H1 (cell line): ENCODE results near the gene ANGPTL8. TPM values are rescaled to one million over a fixed set of nuclear protein-coding genes. Genes with fewer than 3 reads are reported as not detected.

Experiments
- CTCF ChIA-PET: fragments of 300-600 bp; sonication (Branson Sonifier 250); formaldehyde crosslinking; loops from one replicate; lab custom pipeline; 2021; ENCODE audit not compliant: partially characterized antibody; lab: Charles Lee
- POLR2A ChIA-PET: fragments of 300-600 bp; sonication (Branson Sonifier 250); formaldehyde crosslinking; loops from one replicate; lab custom pipeline; 2021; ENCODE audit warnings: inconsistent platforms; ENCODE audit not compliant: partially characterized antibody; lab: Charles Lee
- DNase-seq, 2 experiments: peaks; one replicate each; pipeline versions ENCODE4 v3.0.0 to v3.0.0-alpha.2; 2010 to 2022; ENCODE audit warnings: low spot score in 2 of 2, low read depth in 1 of 2, mixed read lengths in 1 of 2
- FAIRE-seq: peaks from 2 replicates; lab custom pipeline; 2011; peaks lifted over from hg19 to GRCh38; lab: Jason Lieb, UNC
- H2AFZ ChIP-seq: 2 replicates; pipeline ENCODE4 v1.8.1; 2012; ENCODE audit warnings: low read length, inconsistent platforms
- H2AK5ac ChIP-seq: 2 replicates; pipeline ENCODE4 v1.6.1; 2013; ENCODE audit warnings: low read depth, low read length
- H2BK120ac ChIP-seq: replicated peaks from 2 replicates; pipeline ENCODE3; 2013; ENCODE audit warnings: low read depth, low read length, inconsistent platforms
- H2BK12ac ChIP-seq: 2 replicates; pipeline ENCODE4 v1.6.1; 2013; ENCODE audit warnings: low read depth, low read length
- H2BK15ac ChIP-seq: 2 replicates; pipeline ENCODE4 v1.6.1; 2013; ENCODE audit warnings: low read length
- H2BK20ac ChIP-seq: 2 replicates; pipeline ENCODE4 v1.6.1; 2013; ENCODE audit warnings: low read length
- H2BK5ac ChIP-seq: 2 replicates; pipeline ENCODE4 v1.6.1; 2013; ENCODE audit warnings: low read depth, low read length
- H3K14ac ChIP-seq: 2 replicates; pipeline ENCODE4 v1.6.1; 2013; ENCODE audit warnings: inconsistent platforms; ENCODE audit not compliant: insufficient read length
- H3K18ac ChIP-seq: 2 replicates; pipeline ENCODE4 v1.6.1; 2013; ENCODE audit warnings: low read length; ENCODE audit errors: extremely low read depth
- H3K23ac ChIP-seq: 2 replicates; pipeline ENCODE4 v1.6.1; 2013; ENCODE audit warnings: inconsistent platforms; ENCODE audit not compliant: insufficient read length
- H3K23me2 ChIP-seq: 2 replicates; pipeline ENCODE4 v1.6.1; 2013; ENCODE audit warnings: low read depth, low read length
- H3K27ac ChIP-seq: 2 replicates; pipeline ENCODE4 v1.6.1; 2011; ENCODE audit warnings: low read depth, low read length, inconsistent platforms
- H3K27me3 ChIP-seq, 4 experiments: replicated peaks in 1 of 4; 1 replicate in 1 of 4; 2 replicates in 3 of 4; pipeline versions ENCODE4 v1.6.1 to v1.8.1; 2011 to 2013; ENCODE audit warnings: low read length in 3 of 4, mild to moderate bottlenecking in 3 of 4, inconsistent platforms in 2 of 4, mixed read lengths in 2 of 4, moderate library complexity in 1 of 4; ENCODE audit not compliant: control insufficient read depth in 3 of 4, insufficient read depth in 3 of 4; ENCODE audit errors: extremely low read depth in 1 of 4
- H3K36me3 ChIP-seq, 4 experiments: 2 replicates each; pipeline versions ENCODE4 v1.6.1 to v1.8.1; 2011 to 2013; ENCODE audit warnings: mild to moderate bottlenecking in 4 of 4, low read length in 3 of 4, moderate library complexity in 2 of 4, control low read depth in 1 of 4, inconsistent platforms in 1 of 4; ENCODE audit not compliant: insufficient read depth in 4 of 4, control insufficient read depth in 2 of 4
- H3K4ac ChIP-seq: replicated peaks from 2 replicates; pipeline ENCODE3; 2013; ENCODE audit warnings: low read length, low read depth, mixed read lengths, inconsistent platforms; ENCODE audit not compliant: insufficient read length
- H3K4me1 ChIP-seq, 4 experiments: replicated peaks in 1 of 4; 1 replicate in 1 of 4; 2 replicates in 3 of 4; pipeline versions ENCODE4 v1.6.1 to v1.8.1; 2011 to 2013; ENCODE audit warnings: low read length in 3 of 4, inconsistent platforms in 2 of 4, mixed read lengths in 1 of 4; ENCODE audit not compliant: insufficient read depth in 4 of 4, control insufficient read depth in 3 of 4
- H3K4me2 ChIP-seq, 2 experiments: 2 replicates each; pipeline versions ENCODE4 v1.6.1 to v1.8.1; 2011 to 2013; ENCODE audit warnings: low read depth in 2 of 2, low read length in 2 of 2, control low read depth in 1 of 2, inconsistent platforms in 1 of 2, mild to moderate bottlenecking in 1 of 2; ENCODE audit not compliant: insufficient read depth in 1 of 2
- H3K4me3 ChIP-seq, 4 experiments: fragments of 200-600, 300-600 bp in 1 of 4; sonication (generic), shearing (Covaris generic), sonication (Bioruptor Twin) in 1 of 4; 2 replicates each; pipeline versions ENCODE4 v1.5.1 to v1.8.1; 2011 to 2016; ENCODE audit warnings: low read length in 4 of 4, low read depth in 3 of 4, control low read depth in 2 of 4, inconsistent platforms in 2 of 4, mild to moderate bottlenecking in 2 of 4, mixed read lengths in 1 of 4, moderate library complexity in 1 of 4; ENCODE audit not compliant: insufficient read depth in 2 of 4; ENCODE audit errors: extremely low read depth in 1 of 4
- H3K56ac ChIP-seq: replicated peaks from 2 replicates; pipeline ENCODE3; 2013; ENCODE audit warnings: low read depth, mild to moderate bottlenecking, mixed read lengths, low read length, inconsistent platforms; ENCODE audit not compliant: insufficient read length
- H3K79me1 ChIP-seq: 2 replicates; pipeline ENCODE4 v1.6.1; 2013; ENCODE audit warnings: low read depth, low read length, control low read depth
- H3K79me2 ChIP-seq, 2 experiments: 2 replicates each; pipeline versions ENCODE4 v1.6.1 to v1.8.1; 2012 to 2013; ENCODE audit warnings: low read length in 2 of 2, mild to moderate bottlenecking in 2 of 2, inconsistent platforms in 1 of 2; ENCODE audit not compliant: insufficient read depth in 2 of 2, control insufficient read depth in 1 of 2
- H3K9ac ChIP-seq, 4 experiments: replicated peaks in 1 of 4; 1 replicate in 1 of 4; 2 replicates in 3 of 4; pipeline versions ENCODE4 v1.6.1 to v1.8.1; 2011 to 2013; ENCODE audit warnings: low read depth in 3 of 4, low read length in 3 of 4, control low read depth in 2 of 4, mild to moderate bottlenecking in 2 of 4, moderate library complexity in 2 of 4, inconsistent platforms in 1 of 4; ENCODE audit errors: extremely low read depth in 1 of 4
- H3K9me3 ChIP-seq, 2 experiments: 2 replicates each; pipeline versions ENCODE4 v1.6.1 to v1.8.1; 2012 to 2013; ENCODE audit warnings: mild to moderate bottlenecking in 2 of 2, moderate library complexity in 2 of 2, control low read depth in 1 of 2, inconsistent platforms in 1 of 2, low read depth in 1 of 2, low read length in 1 of 2, mixed read lengths in 1 of 2; ENCODE audit not compliant: insufficient read depth in 2 of 2
- H4K20me1 ChIP-seq, 2 experiments: replicated peaks in 1 of 2; 2 replicates each; pipeline versions ENCODE3 to v1.8.1; 2011 to 2013; ENCODE audit warnings: inconsistent platforms in 2 of 2, low read length in 2 of 2, mild to moderate bottlenecking in 1 of 2; ENCODE audit not compliant: insufficient read depth in 2 of 2, control insufficient read depth in 1 of 2
- H4K5ac ChIP-seq: 2 replicates; pipeline ENCODE4 v1.6.1; 2013; ENCODE audit warnings: low read length, low read depth, mixed read lengths, inconsistent platforms; ENCODE audit not compliant: insufficient read length
- H4K8ac ChIP-seq: 2 replicates; pipeline ENCODE4 v1.8.0; 2013; ENCODE audit warnings: mild to moderate bottlenecking, moderate library complexity, low read length, inconsistent platforms; ENCODE audit not compliant: insufficient read depth; ENCODE audit errors: extremely low read depth
- H4K91ac ChIP-seq: replicated peaks from 2 replicates; pipeline ENCODE3; 2013; ENCODE audit warnings: low read length, mixed read lengths, inconsistent platforms; ENCODE audit not compliant: insufficient read length
- SP2 ChIP-seq: IDR thresholded peaks from 2 replicates; pipeline ENCODE4 v1.6.1; 2012; ENCODE audit warnings: mild to moderate bottlenecking, low read length, inconsistent platforms
- WGBS, 2 experiments: shearing (Covaris generic) in 1 of 2; methylation state at CpG; one replicate each; pipeline versions ENCODE4 v1.1.6 to v1.1.7; 2013 to 2015; ENCODE audit warnings: low lambda C conversion rate in 2 of 2, mixed read lengths in 2 of 2, inconsistent platforms in 1 of 2, low coverage in 1 of 2, missing lambda C conversion rate in 1 of 2; ENCODE audit not compliant: insufficient replicate concordance in 2 of 2, insufficient coverage in 1 of 2, insufficient read length in 1 of 2; ENCODE audit errors: extremely low coverage in 1 of 2, missing lambda C conversion rate in 1 of 2; 5-methylcytosine and 5-hydroxymethylcytosine counted together
- polyA plus RNA-seq, 7 experiments: library from polyadenylated mRNA; depleted of rRNA in 3 of 7; stranded (reverse) in 5 of 7; unstranded in 2 of 7; fragments of >200 nt in 5 of 7; fragments of 200-250 nt in 2 of 7; gene quantifications; 1 replicate in 5 of 7; 2 replicates in 1 of 7; 4 replicates in 1 of 7; pipeline versions ENCODE4 v1.2.1 to v1.2.3, GENCODE V29; 2011 to 2013; ENCODE audit warnings: missing spikeins in 2 of 7, mixed read lengths in 2 of 7
- total RNA-seq: library from RNA; stranded (reverse); fragmentation: NEBNext Ultra II Directional; extraction: Animal tissue kit (Norgen Biotek cat#: 25700); gene quantifications from 2 replicates; pipeline ENCODE4 v1.2.1, GENCODE V29; 2021

Gene ANGPTL8
- total and polyA plus RNA-seq, 2 of the 8 experiments (the other 6 are each of a cell fraction or from before 2014, with no cell fraction given), result not detected

DNA sequence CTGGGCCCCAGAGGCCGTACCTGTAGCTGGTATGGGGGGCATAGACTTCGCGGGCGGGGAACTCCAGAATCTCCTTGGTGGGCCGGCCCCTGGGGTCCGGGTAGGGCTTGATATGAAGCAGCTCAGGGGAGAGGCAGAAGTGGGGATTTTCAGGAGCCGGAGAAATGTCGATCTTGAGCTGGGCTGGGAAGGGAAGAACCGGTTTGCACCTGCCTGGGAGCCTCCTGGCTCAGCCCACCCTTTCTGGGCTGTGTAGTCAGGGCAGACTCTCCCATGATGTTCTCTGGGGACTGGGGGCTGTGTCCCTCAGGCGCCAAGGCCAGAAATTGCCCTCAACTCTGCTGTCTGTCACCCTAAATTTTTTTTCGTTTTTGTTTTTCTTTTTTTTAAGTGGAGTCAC is 2.6 kb downstream of the ANGPTL8 start:
- Histone ChIP-seq H2BK12ac (no peak overlapping the region), H3K56ac (no peak overlapping the region), H2AK5ac (no peak overlapping the region), H3K27ac (no peak overlapping the region), H3K79me2 (no peaks in the 10 kb centered on the region), H3K4me1 (peaks cover 3 to 5% (median 4%) of the 10 kb centered on the region in 4 experiments; a peak in 4 of 7 replicates), H3K36me3 (peaks cover 0 to 3% (median 1%) of the 10 kb centered on the region in 4 experiments; a peak in 4 of 8 replicates), H3K4me3 (no peak overlapping the region), H3K23me2 (no peaks in the 10 kb centered on the region), H2BK20ac (no peak overlapping the region), H3K9ac (no peak overlapping the region), H3K27me3 (no peaks in the 10 kb centered on the region), H3K9me3 (no peaks in the 10 kb centered on the region), H3K18ac (no peak overlapping the region), H3K4ac (no peak overlapping the region), H3K4me2 (no peak overlapping the region), H2AFZ (no peak overlapping the region), H4K20me1 (peaks cover 0 to 6% of the 10 kb centered on the region in 2 experiments), H4K91ac (no peak overlapping the region)
- FAIRE-seq (no peak), DNase-seq (no peak)
- CTCF ChIA-PET, result interaction anchor here (0.8 to 2.8 kb wide), 5 partner anchors 11 to 70 kb away, joined by 3 to 10 read pairs (median 4); no protein-coding TSS in a partner anchor
- TF ChIP-seq SP2, result no peak
- TF ChIP-seq, all 59 proteins: peak for 0
- Histone ChIP-seq H3K23ac (no peak overlapping the region), H3K14ac (no peak overlapping the region), H2BK15ac (no peak overlapping the region), H2BK120ac (no peak overlapping the region), H2BK5ac (no peak overlapping the region), H3K79me1 (no peaks in the 10 kb centered on the region), H4K5ac (no peak overlapping the region), H4K8ac (no peak overlapping the region)
- POLR2A ChIA-PET, result interaction anchor here (2.6 kb wide), 1 partner anchor 11 kb away, joined by 9 read pairs; no protein-coding TSS in a partner anchor
- WGBS, 2 experiments, result 86% methylated on average over 11 of the region's 11 CpGs; no CpG with 5 or more reads in 1 of the 2 experiments
